Liver (tissue), 9 donors: ENCODE measurements around the gene DMRTB1. TPM values are rescaled to one million over a fixed set of nuclear protein-coding genes. Genes with fewer than 3 reads are reported as not detected.
A peak's percentile ranks its signal among the peaks of the same experiment; 100 is the strongest.

Source experiments
- DNase-seq: peaks from one replicate; pipeline ENCODE4 v3.0.0-alpha.2; 2017; ENCODE audit warnings: low spot score
- H3K27ac ChIP-seq, 2 donors: one replicate each; pipeline ENCODE4 v1.7.0; 2013; ENCODE audit warnings: inconsistent platforms in 2 of 2, low read length in 2 of 2, control low read depth in 1 of 2, low read depth in 1 of 2, mild to moderate bottlenecking in 1 of 2
- H3K27me3 ChIP-seq, 4 donors: one replicate each; pipeline versions ENCODE4 v1.6.1 to v1.7.0; 2013; ENCODE audit warnings: low read length in 3 of 4, inconsistent platforms in 1 of 4, mild to moderate bottlenecking in 1 of 4, moderate library complexity in 1 of 4; ENCODE audit not compliant: control insufficient read depth in 4 of 4, insufficient read depth in 4 of 4
- H3K36me3 ChIP-seq, 4 donors: one replicate each; pipeline versions ENCODE4 v1.6.1 to v1.7.0; 2013; ENCODE audit warnings: low read length in 3 of 4, mild to moderate bottlenecking in 3 of 4, low read depth in 1 of 4, moderate library complexity in 1 of 4; ENCODE audit not compliant: control insufficient read depth in 4 of 4, insufficient read depth in 3 of 4
- H3K4me1 ChIP-seq, 4 donors: one replicate each; pipeline versions ENCODE4 v1.6.1 to v1.7.0; 2013; ENCODE audit warnings: low read length in 3 of 4, mild to moderate bottlenecking in 3 of 4, moderate library complexity in 1 of 4; ENCODE audit not compliant: control insufficient read depth in 4 of 4, insufficient read depth in 4 of 4
- H3K4me3 ChIP-seq, 3 donors: one replicate each; pipeline versions ENCODE4 v1.6.1 to v1.7.0; 2013; ENCODE audit warnings: low read length in 3 of 3, control low read depth in 1 of 3, low read depth in 1 of 3, mild to moderate bottlenecking in 1 of 3
- H3K9ac ChIP-seq, 2 donors: one replicate each; pipeline ENCODE4 v1.7.0; 2013; ENCODE audit warnings: low read length in 2 of 2, mild to moderate bottlenecking in 2 of 2, moderate library complexity in 2 of 2, control low read depth in 1 of 2, low read depth in 1 of 2
- H3K9me3 ChIP-seq, 4 donors: one replicate each; pipeline versions ENCODE4 v1.6.1 to v1.7.0; 2013; ENCODE audit warnings: low read length in 3 of 4; ENCODE audit not compliant: control insufficient read depth in 4 of 4
- ATF3 ChIP-seq: IDR thresholded peaks from 2 replicates; pipeline ENCODE4 v1.6.1; 2016; ENCODE audit warnings: antibody characterized with exemption
- FOXA1 ChIP-seq: IDR thresholded peaks from 2 replicates; pipeline ENCODE4 v1.6.1; 2016; ENCODE audit warnings: antibody characterized with exemption
- FOXA2 ChIP-seq: IDR thresholded peaks from 2 replicates; pipeline ENCODE4 v1.6.1; 2016; ENCODE audit warnings: antibody characterized with exemption
- GABPA ChIP-seq, 2 donors: IDR thresholded peaks in 1 of 2; conservative IDR thresholded peaks in 1 of 2; 2 replicates each; pipeline ENCODE4 v1.6.1; 2016; ENCODE audit warnings: antibody characterized with exemption in 2 of 2, mild to moderate bottlenecking in 1 of 2, moderate library complexity in 1 of 2
- HNF4A ChIP-seq, 2 donors: conservative IDR thresholded peaks; 2 replicates each; pipeline ENCODE4 v1.6.1; 2016; ENCODE audit warnings: antibody characterized with exemption in 2 of 2, mild to moderate bottlenecking in 2 of 2
- JUND ChIP-seq, 2 donors: IDR thresholded peaks; 2 replicates each; pipeline ENCODE4 v1.6.1; 2016; ENCODE audit warnings: antibody characterized with exemption in 2 of 2
- NR2F2 ChIP-seq: IDR thresholded peaks from 2 replicates; pipeline ENCODE4 v1.6.1; 2016; ENCODE audit warnings: antibody characterized with exemption
- RAD21 ChIP-seq, 2 donors: IDR thresholded peaks; 2 replicates each; pipeline ENCODE4 v1.6.1; 2016; ENCODE audit warnings: antibody characterized with exemption in 2 of 2, mild to moderate bottlenecking in 2 of 2
- REST ChIP-seq: IDR thresholded peaks from 2 replicates; pipeline ENCODE4 v1.6.1; 2016; ENCODE audit warnings: antibody characterized with exemption, mild to moderate bottlenecking
- RXRA ChIP-seq, 2 donors: IDR thresholded peaks; 2 replicates each; pipeline ENCODE4 v1.6.1; 2017 to 2018; ENCODE audit warnings: antibody characterized with exemption in 2 of 2, mild to moderate bottlenecking in 1 of 2
- SP1 ChIP-seq: IDR thresholded peaks from 2 replicates; pipeline ENCODE4 v1.6.1; 2018; ENCODE audit warnings: antibody characterized with exemption, mild to moderate bottlenecking
- TAF1 ChIP-seq: conservative IDR thresholded peaks from 2 replicates; pipeline ENCODE4 v1.6.1; 2016; ENCODE audit warnings: antibody characterized with exemption, mild to moderate bottlenecking
- whole genome bisulfite sequencing: extraction: QIAGEN DNeasy Blood & Tissue Kit; methylation state at CpG from one replicate; pipeline ENCODE4 v1.1.7; 2013; 5-methylcytosine and 5-hydroxymethylcytosine counted together
- polyA plus RNA-seq, 2 donors: library from polyadenylated mRNA; stranded (reverse) in 1 of 2; unstranded in 1 of 2; fragments of 200-250 nt in 1 of 2; fragments of >200 nt in 1 of 2; fragmentation: Nextera tagmentation in 1 of 2; extraction: Ambion mirVana in 1 of 2; gene quantifications; one replicate each; pipeline versions ENCODE4 v1.2.1 to v1.2.3, GENCODE V29; 2013 to 2015
- total RNA-seq, 2 donors: library from RNA; depleted of rRNA; stranded (reverse); fragments of >200 nt; gene quantifications; one replicate each; pipeline ENCODE4 v1.2.3, GENCODE V29; 2014
- TF ChIP-seq, protein P1 (sequence below): fragments of 150-350 bp; IDR thresholded peaks from 2 replicates; pipeline ENCODE4 v1.5.1; 2017; ENCODE audit warnings: improper control_type of control experiment, low read depth, low read length; ENCODE audit not compliant: missing input control
- TF ChIP-seq, protein P2 (sequence below): IDR thresholded peaks from 2 replicates; pipeline ENCODE4 v1.6.1; 2016; ENCODE audit warnings: antibody characterized with exemption
- TF ChIP-seq, protein P3 (sequence below): IDR thresholded peaks from 2 replicates; pipeline ENCODE4 v1.6.1; 2016; ENCODE audit warnings: antibody characterized with exemption
- donor health status: healthy.
- donor health status: healthy.
- donor health status: healthy.
- donor health status: healthy.
- donor health status: healthy.

The DMRTB1 gene
- total and polyA plus RNA-seq, 4 donors = not detected

- Histone ChIP-seq H3K27ac (no peak overlapping the region), H3K4me3 (no peak overlapping the region), H3K36me3 (no peaks in the 10 kb centered on the region), H3K9ac (no peak overlapping the region), H3K27me3 (no peaks in the 10 kb centered on the region), H3K4me1 (no peaks in the 10 kb centered on the region), H3K9me3 (no peaks in the 10 kb centered on the region)
- peak; percentile 49 for DNase-seq
- TF ChIP-seq RAD21 (IDR thresholded peaks at IDR 0.05) (peak in 1 of 2 donors; percentile 38), NR2F2 (peak; percentile 54), ATF3 (no peak), FOXA2 (no peak)
- TF ChIP-seq, protein P1, sequence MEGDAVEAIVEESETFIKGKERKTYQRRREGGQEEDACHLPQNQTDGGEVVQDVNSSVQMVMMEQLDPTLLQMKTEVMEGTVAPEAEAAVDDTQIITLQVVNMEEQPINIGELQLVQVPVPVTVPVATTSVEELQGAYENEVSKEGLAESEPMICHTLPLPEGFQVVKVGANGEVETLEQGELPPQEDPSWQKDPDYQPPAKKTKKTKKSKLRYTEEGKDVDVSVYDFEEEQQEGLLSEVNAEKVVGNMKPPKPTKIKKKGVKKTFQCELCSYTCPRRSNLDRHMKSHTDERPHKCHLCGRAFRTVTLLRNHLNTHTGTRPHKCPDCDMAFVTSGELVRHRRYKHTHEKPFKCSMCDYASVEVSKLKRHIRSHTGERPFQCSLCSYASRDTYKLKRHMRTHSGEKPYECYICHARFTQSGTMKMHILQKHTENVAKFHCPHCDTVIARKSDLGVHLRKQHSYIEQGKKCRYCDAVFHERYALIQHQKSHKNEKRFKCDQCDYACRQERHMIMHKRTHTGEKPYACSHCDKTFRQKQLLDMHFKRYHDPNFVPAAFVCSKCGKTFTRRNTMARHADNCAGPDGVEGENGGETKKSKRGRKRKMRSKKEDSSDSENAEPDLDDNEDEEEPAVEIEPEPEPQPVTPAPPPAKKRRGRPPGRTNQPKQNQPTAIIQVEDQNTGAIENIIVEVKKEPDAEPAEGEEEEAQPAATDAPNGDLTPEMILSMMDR = peak; percentile 40
- 19% methylated on average over 28 of the region's 28 CpGs for WGBS
These were observed 11.0 kb downstream of the DMRTB1 start for GRCh38 chr1:53470155-53470554.

DNA sequence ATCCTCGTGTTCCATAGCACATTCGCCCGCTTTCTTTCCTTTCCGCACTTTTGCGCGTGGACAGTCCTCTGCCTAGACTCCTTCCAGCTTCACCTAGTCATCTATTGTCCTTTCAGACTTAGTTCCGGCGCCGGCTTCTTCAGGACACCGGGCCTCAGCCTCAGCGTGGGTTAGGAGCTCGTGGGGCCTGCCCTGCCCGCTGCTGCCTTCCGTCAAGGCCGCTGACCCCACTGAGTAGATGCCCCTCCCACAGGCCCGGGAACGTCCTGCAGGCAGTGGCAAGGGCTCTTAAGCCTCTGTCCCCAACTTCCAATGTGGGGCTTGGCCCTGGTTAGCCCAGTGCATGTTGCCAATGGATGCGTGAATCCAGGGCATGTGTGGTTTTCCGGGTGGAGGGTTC is 11.4 kb downstream of the DMRTB1 start:
- no peak for DNase-seq

More for the DNA sequence above, 11.4 kb downstream of the DMRTB1 start:
- H3K9ac ChIP-seq = no peak overlapping the region
- H3K27ac ChIP-seq = no peak overlapping the region
- TF ChIP-seq, protein P2, sequence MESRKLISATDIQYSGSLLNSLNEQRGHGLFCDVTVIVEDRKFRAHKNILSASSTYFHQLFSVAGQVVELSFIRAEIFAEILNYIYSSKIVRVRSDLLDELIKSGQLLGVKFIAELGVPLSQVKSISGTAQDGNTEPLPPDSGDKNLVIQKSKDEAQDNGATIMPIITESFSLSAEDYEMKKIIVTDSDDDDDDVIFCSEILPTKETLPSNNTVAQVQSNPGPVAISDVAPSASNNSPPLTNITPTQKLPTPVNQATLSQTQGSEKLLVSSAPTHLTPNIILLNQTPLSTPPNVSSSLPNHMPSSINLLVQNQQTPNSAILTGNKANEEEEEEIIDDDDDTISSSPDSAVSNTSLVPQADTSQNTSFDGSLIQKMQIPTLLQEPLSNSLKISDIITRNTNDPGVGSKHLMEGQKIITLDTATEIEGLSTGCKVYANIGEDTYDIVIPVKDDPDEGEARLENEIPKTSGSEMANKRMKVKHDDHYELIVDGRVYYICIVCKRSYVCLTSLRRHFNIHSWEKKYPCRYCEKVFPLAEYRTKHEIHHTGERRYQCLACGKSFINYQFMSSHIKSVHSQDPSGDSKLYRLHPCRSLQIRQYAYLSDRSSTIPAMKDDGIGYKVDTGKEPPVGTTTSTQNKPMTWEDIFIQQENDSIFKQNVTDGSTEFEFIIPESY = no peak
- TF ChIP-seq, protein P3, sequence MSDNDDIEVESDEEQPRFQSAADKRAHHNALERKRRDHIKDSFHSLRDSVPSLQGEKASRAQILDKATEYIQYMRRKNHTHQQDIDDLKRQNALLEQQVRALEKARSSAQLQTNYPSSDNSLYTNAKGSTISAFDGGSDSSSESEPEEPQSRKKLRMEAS = no peak
- TF ChIP-seq TAF1 (no peak), GABPA (IDR thresholded peaks at IDR 0.05 in 1 of 2, conservative IDR thresholded peaks at IDR 0.05 in 1 of 2) (no peak), HNF4A (conservative IDR thresholded peaks at IDR 0.05) (no peak), ATF3 (no peak), SP1 (no peak), FOXA1 (no peak), JUND (IDR thresholded peaks at IDR 0.05) (no peak), REST (no peak), RXRA (IDR thresholded peaks at IDR 0.05) (no peak)
- TF ChIP-seq, protein P1 = no peak
- no peaks in the 10 kb centered on the region for H3K27me3 ChIP-seq
- no peaks in the 10 kb centered on the region for H3K4me1 ChIP-seq
- H3K9me3 ChIP-seq = no peaks in the 10 kb centered on the region
- no peaks in the 10 kb centered on the region for H3K36me3 ChIP-seq
- no peak overlapping the region for H3K4me3 ChIP-seq
- 71% methylated on average over 19 of the region's 19 CpGs for WGBS
